Mesenchymal stem cell (in vitro differentiated cells and primary cell): ENCODE data around the gene RASSF1.

Experiments used
- DNase-seq: peaks from one replicate; pipeline ENCODE4 v3.0.0-alpha.2; 2013
- H2AFZ ChIP-seq: one replicate; pipeline ENCODE4 v1.6.1; 2013; ENCODE audit warnings: low read depth, mild to moderate bottlenecking, control low read depth, inconsistent platforms, low read length, moderate library complexity
- H2AK5ac ChIP-seq: 2 replicates; pipeline ENCODE4 v1.6.1; 2013; ENCODE audit warnings: low read length, moderate library complexity, mild to moderate bottlenecking, inconsistent platforms; ENCODE audit not compliant: severe bottlenecking
- H2BK120ac ChIP-seq: one replicate; pipeline ENCODE4 v1.6.1; 2013; ENCODE audit warnings: low read depth, mild to moderate bottlenecking, inconsistent platforms, low read length, moderate library complexity
- H2BK12ac ChIP-seq, 2 experiments: one replicate each; pipeline ENCODE4 v1.6.1; 2013; ENCODE audit warnings: inconsistent platforms in 2 of 2, low read length in 2 of 2, mild to moderate bottlenecking in 2 of 2, moderate library complexity in 2 of 2, control low read depth in 1 of 2
- H2BK15ac ChIP-seq: one replicate; pipeline ENCODE4 v1.6.1; 2013; ENCODE audit warnings: mild to moderate bottlenecking, low read depth, inconsistent platforms; ENCODE audit not compliant: poor library complexity, severe bottlenecking
- H2BK5ac ChIP-seq: 2 replicates; pipeline ENCODE4 v1.6.1; 2013; ENCODE audit warnings: low read depth, mild to moderate bottlenecking, low read length, control low read depth, inconsistent platforms; ENCODE audit not compliant: poor library complexity, severe bottlenecking
- H3K14ac ChIP-seq, 2 experiments: one replicate each; pipeline ENCODE4 v1.6.1; 2013; ENCODE audit warnings: inconsistent platforms in 2 of 2, low read length in 2 of 2, control low read depth in 1 of 2, mild to moderate bottlenecking in 1 of 2, moderate library complexity in 1 of 2
- H3K18ac ChIP-seq, 2 experiments: one replicate each; pipeline ENCODE4 v1.6.1; 2013; ENCODE audit warnings: inconsistent platforms in 2 of 2, low read length in 2 of 2, control low read depth in 1 of 2, low read depth in 1 of 2, mild to moderate bottlenecking in 1 of 2
- H3K23ac ChIP-seq, 2 experiments: one replicate each; pipeline ENCODE4 v1.6.1; 2013; ENCODE audit warnings: inconsistent platforms in 2 of 2, low read length in 2 of 2, mild to moderate bottlenecking in 2 of 2, moderate library complexity in 2 of 2, control low read depth in 1 of 2
- H3K27ac ChIP-seq: 2 replicates; pipeline ENCODE4 v1.5.1; 2013; ENCODE audit warnings: mild to moderate bottlenecking, moderate library complexity, low read length, control low read depth, inconsistent platforms; ENCODE audit not compliant: poor library complexity, severe bottlenecking
- H3K27me3 ChIP-seq, 2 experiments: 2 replicates each; pipeline versions ENCODE4 v1.6.1 to v1.7.0; 2013; ENCODE audit warnings: low read length in 2 of 2, mild to moderate bottlenecking in 2 of 2, moderate library complexity in 2 of 2, control low read depth in 1 of 2, inconsistent platforms in 1 of 2; ENCODE audit not compliant: control insufficient read depth in 1 of 2, insufficient read depth in 1 of 2
- H3K36me3 ChIP-seq, 2 experiments: 2 replicates each; pipeline versions ENCODE4 v1.6.1 to v1.7.0; 2013; ENCODE audit warnings: low read length in 2 of 2, control low read depth in 1 of 2, inconsistent platforms in 1 of 2, low read depth in 1 of 2, mild to moderate bottlenecking in 1 of 2; ENCODE audit not compliant: insufficient read depth in 2 of 2, control insufficient read depth in 1 of 2
- H3K4ac ChIP-seq, 2 experiments: one replicate each; pipeline ENCODE4 v1.6.1; 2013; ENCODE audit warnings: inconsistent platforms in 2 of 2, low read length in 2 of 2, mild to moderate bottlenecking in 2 of 2, moderate library complexity in 2 of 2, control low read depth in 1 of 2, low read depth in 1 of 2
- H3K4me1 ChIP-seq: 2 replicates; pipeline ENCODE4 v1.6.1; 2013; ENCODE audit warnings: low read depth, low read length, control low read depth; ENCODE audit not compliant: control insufficient read depth, insufficient read depth
- H3K4me2 ChIP-seq: 2 replicates; pipeline ENCODE4 v1.6.1; 2013; ENCODE audit warnings: low read length, mild to moderate bottlenecking, inconsistent platforms; ENCODE audit not compliant: poor library complexity, severe bottlenecking
- H3K4me3 ChIP-seq, 2 experiments: 2 replicates each; pipeline versions ENCODE4 v1.5.1 to v1.7.0; 2013; ENCODE audit warnings: low read length in 2 of 2, mild to moderate bottlenecking in 2 of 2, control low read depth in 1 of 2, low read depth in 1 of 2; ENCODE audit not compliant: insufficient read depth in 1 of 2
- H3K79me1 ChIP-seq: replicated peaks from 2 replicates; pipeline ENCODE4 v1.6.1; 2013; ENCODE audit warnings: mild to moderate bottlenecking, control low read depth, low read length, inconsistent platforms; ENCODE audit not compliant: poor library complexity, severe bottlenecking
- H3K9ac ChIP-seq: 2 replicates; pipeline ENCODE4 v1.7.0; 2013; ENCODE audit warnings: mild to moderate bottlenecking, low read length, moderate library complexity
- H3K9me3 ChIP-seq: 2 replicates; pipeline ENCODE4 v1.7.0; 2013; ENCODE audit warnings: mild to moderate bottlenecking, low read length; ENCODE audit not compliant: control insufficient read depth
- H4K8ac ChIP-seq: one replicate; pipeline ENCODE4 v1.6.1; 2013; ENCODE audit warnings: inconsistent platforms, mild to moderate bottlenecking, low read length, moderate library complexity
- H4K91ac ChIP-seq: one replicate; pipeline ENCODE4 v1.6.1; 2013; ENCODE audit warnings: mild to moderate bottlenecking, low read length, inconsistent platforms
- WGBS: methylation state at CpG from one replicate; pipeline ENCODE4 v1.1.7; 2013; ENCODE audit warnings: mixed read lengths; 5-methylcytosine and 5-hydroxymethylcytosine counted together

RASSF1 gene

DNA sequence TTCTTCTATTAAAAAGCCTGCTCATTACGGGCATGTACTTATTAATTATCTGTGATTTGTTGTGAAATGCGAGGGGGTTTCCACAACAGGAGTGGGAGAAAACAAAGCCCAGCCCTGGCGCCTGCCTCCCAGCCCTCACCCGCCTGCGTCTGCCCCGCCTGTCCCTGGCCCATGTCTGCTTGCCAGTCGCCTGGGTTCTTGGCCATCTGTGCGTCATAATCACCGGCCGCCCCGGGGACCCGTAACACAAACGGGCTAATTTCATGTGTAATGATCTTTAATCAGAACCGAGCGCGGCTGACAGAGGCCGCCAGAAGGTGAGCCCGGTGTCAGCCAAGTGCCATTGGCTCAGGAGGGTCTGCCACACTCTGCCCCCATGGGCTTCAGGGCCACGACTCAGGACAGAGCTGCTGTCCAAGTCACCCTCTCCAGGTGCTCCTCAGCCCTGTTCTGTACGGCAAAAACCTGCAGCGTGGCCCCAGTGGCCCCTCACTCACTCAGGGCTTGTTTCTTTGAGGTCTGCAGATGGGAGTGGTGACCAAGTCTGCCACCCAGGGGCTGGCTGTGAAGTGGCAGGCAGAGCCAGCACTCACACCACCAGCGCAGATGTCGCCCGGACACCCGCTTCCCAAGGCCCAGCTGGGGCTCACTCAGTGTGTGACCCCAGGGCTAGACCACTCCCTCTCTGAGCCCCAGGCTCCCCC lies 47.5 kb upstream of the RASSF1 start:
- Histone ChIP-seq H2AK5ac (peak overlapping the region; percentile 27), H2BK5ac (no peak overlapping the region), H2BK120ac (no peak overlapping the region), H3K9me3 (no peaks in the 10 kb centered on the region), H3K79me1 (no peaks in the 10 kb centered on the region), H3K27me3 (peaks cover 33 to 65% of the 10 kb centered on the region in 2 experiments), H3K4ac (no peak overlapping the region), H2AFZ (no peak overlapping the region), H3K23ac (no peak overlapping the region), H2BK15ac (no peak overlapping the region), H3K4me2 (peak overlapping the region; percentile 43), H3K4me3 (no peak overlapping the region), H4K91ac (no peak overlapping the region), H3K14ac (no peak overlapping the region), H4K8ac (no peak overlapping the region), H3K18ac (no peak overlapping the region), H3K27ac (peak overlapping the region; percentile 64), H3K9ac (no peak overlapping the region), H2BK12ac (no peak overlapping the region), H3K4me1 (peaks cover 31% of the 10 kb centered on the region), H3K36me3 (no peaks in the 10 kb centered on the region)
- DNase-seq, result peak; percentile 10
- WGBS, result 80% methylated on average over 25 of the region's 25 CpGs

DNA sequence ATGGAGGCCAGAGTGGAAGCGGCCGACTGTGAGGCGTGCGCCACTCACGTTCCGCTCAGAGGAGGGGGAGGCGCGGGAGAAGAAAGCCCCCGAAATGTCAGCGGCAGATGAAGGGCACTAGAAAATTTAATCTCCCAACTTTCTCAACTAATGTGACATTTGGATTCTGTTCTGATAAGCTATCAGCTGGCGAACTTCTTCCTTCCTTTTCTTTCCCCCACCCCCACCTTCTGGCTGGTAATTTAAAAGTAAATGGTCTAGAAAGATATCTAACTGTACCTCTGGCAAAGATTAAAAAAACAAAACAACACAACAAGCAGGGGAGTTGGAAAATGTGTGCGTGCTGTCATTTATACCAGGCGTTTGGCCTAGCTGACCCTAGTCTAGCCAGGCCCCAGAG lies 45.1 kb upstream of the RASSF1 start:
- Histone ChIP-seq H2AK5ac (no peak overlapping the region), H3K27me3 (peaks cover 19 to 54% of the 10 kb centered on the region in 2 experiments), H3K9me3 (no peaks in the 10 kb centered on the region), H3K23ac (no peak overlapping the region), H2BK15ac (no peak overlapping the region), H2BK12ac (no peak overlapping the region), H3K4me2 (no peak overlapping the region), H4K91ac (no peak overlapping the region), H4K8ac (no peak overlapping the region), H2AFZ (no peak overlapping the region), H3K14ac (no peak overlapping the region), H2BK120ac (no peak overlapping the region), H3K79me1 (no peaks in the 10 kb centered on the region), H3K36me3 (no peaks in the 10 kb centered on the region), H3K27ac (no peak overlapping the region), H2BK5ac (no peak overlapping the region), H3K4me1 (peaks cover 29% of the 10 kb centered on the region), H3K9ac (no peak overlapping the region), H3K18ac (no peak overlapping the region), H3K4me3 (no peak overlapping the region), H3K4ac (no peak overlapping the region)
- DNase-seq, result no peak
- WGBS, result 82% methylated on average over 9 of the region's 13 CpGs

DNA sequence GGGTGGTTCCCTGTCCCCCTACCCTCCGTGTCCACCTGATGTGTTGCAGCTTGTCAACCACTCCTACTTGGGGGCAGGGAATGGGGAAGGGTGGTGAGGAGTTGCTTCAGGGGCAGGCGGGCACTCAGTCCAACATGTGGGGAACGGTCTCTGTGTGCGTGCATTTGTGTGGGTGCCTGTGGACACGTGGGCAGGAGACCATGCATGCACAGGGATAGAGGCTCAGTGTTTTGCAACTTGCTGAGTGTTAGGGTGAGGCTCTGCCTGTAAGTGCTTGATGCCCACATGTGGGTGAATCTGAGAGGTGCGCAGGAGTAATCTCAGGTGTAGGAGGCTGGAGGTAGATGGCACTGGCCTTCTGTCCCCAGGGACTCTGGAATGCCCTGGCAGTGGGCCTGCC lies 43.1 kb upstream of the RASSF1 start:
- H2BK15ac ChIP-seq, result no peak overlapping the region
- 80% methylated on average over 6 of the region's 6 CpGs for WGBS
- no peak overlapping the region for H2BK120ac ChIP-seq
- H3K4ac ChIP-seq, result no peak overlapping the region
- H3K79me1 ChIP-seq, result no peaks in the 10 kb centered on the region
- no peaks in the 10 kb centered on the region for H3K9me3 ChIP-seq
- no peak overlapping the region for H3K4me3 ChIP-seq
- H3K9ac ChIP-seq, result no peak overlapping the region
- no peak overlapping the region for H3K27ac ChIP-seq
- no peak overlapping the region for H2BK5ac ChIP-seq
- no peak overlapping the region for H3K18ac ChIP-seq
- H2BK12ac ChIP-seq, result no peak overlapping the region
- H4K91ac ChIP-seq, result no peak overlapping the region
- H3K4me2 ChIP-seq, result no peak overlapping the region
- peaks cover 17% of the 10 kb centered on the region for H3K4me1 ChIP-seq
- no peak for DNase-seq
- H3K14ac ChIP-seq, result no peak overlapping the region
- no peak overlapping the region for H2AK5ac ChIP-seq
- no peaks in the 10 kb centered on the region for H3K36me3 ChIP-seq
- peaks cover 19 to 63% of the 10 kb centered on the region in 2 experiments for H3K27me3 ChIP-seq
- no peak overlapping the region for H4K8ac ChIP-seq
- no peak overlapping the region for H2AFZ ChIP-seq
- no peak overlapping the region for H3K23ac ChIP-seq

DNA sequence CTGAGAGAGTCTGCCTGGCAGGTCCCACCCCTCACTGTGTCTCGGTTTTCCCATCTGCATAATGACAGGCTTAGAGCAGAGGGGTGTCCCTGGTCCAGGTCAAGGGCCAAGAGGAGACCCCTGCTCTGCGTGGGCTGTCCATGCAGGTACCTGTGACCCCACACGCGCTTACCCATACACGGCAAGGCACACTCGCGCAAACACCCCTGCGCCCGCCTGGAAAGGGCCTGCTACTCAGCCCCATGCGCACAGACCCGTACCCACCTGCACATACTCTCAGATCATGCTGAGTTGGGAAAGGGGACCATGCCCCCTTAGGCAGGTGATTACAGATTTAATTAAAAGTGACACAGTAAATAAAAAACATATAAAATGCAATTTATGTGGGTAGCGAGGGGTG lies 42.1 kb upstream of the RASSF1 start:
- WGBS, result 88% methylated on average over 10 of the region's 12 CpGs

More for the DNA sequence above, 42.1 kb upstream of the RASSF1 start:
- Histone ChIP-seq H3K27ac (no peak overlapping the region), H3K18ac (no peak overlapping the region), H4K91ac (no peak overlapping the region), H4K8ac (no peak overlapping the region), H2BK120ac (no peak overlapping the region), H3K4ac (no peak overlapping the region), H3K79me1 (no peaks in the 10 kb centered on the region), H2BK15ac (no peak overlapping the region), H3K9me3 (no peaks in the 10 kb centered on the region), H3K23ac (no peak overlapping the region), H2AK5ac (no peak overlapping the region), H2AFZ (no peak overlapping the region), H3K27me3 (peaks cover 19 to 54% of the 10 kb centered on the region in 2 experiments), H3K36me3 (no peaks in the 10 kb centered on the region), H2BK12ac (no peak overlapping the region), H3K4me2 (no peak overlapping the region), H3K9ac (no peak overlapping the region), H3K4me3 (no peak overlapping the region), H2BK5ac (no peak overlapping the region), H3K4me1 (peaks cover 8% of the 10 kb centered on the region), H3K14ac (no peak overlapping the region)
- no peak for DNase-seq
